NCI-H460 (cell line): Measurements from ENCODE around the gene MYT1. TPM values are rescaled to one million over a fixed set of nuclear protein-coding genes. Genes with fewer than 3 reads are reported as not detected.
"Not testable (repeated sequence)": the region's sequence is repeated elsewhere in the genome, so short reads cannot be mapped to it uniquely, and the experiment has no call there.

ENCODE experiments used
- DNase-seq: peaks from one replicate; pipeline ENCODE4 v3.0.0-alpha.2; 2016; ENCODE audit warnings: low read depth; ENCODE audit errors: extremely low read depth
- total RNA-seq: library from RNA; depleted of rRNA; stranded (reverse); fragments of >200 nt; shearing (Covaris generic); gene quantifications from 2 replicates; pipeline ENCODE4 v1.2.3, GENCODE V29; 2014

Gene MYT1
- total RNA-seq, 1 experiment from 2014 or later, result not detected

DNA sequence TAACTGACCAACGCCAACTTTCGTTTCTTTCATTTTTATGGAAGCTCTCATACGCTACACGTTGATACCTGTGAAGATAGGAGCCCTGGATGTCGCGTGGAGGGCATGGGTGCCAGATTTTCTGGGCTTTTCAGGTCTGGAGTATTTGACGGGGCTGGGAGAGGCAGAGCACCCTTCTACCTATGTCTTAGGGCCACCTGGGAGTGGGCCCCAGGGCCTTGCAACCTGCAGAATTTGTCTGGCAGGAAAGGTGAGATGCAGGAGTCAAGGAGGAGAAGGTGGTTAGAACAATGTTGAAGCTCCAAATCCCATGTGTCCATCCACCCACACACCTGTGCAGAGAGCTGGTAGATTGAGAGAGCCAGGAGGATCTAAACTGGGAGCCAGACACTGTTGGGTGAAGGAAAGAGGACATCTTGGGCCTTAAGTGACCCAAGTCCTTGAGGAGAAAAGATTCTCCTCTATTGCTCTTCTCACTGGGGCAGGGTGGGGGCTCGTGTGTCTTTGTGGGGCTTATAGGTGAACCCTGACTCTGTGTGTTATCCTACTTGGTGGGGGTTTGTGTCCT is 63.9 kb downstream of the MYT1 start:
- DNase-seq, result no peak

- DNase-seq, result no peak
These were observed 64.7 kb downstream of the MYT1 start for GRCh38 chr20:64228751-64229506.

DNA sequence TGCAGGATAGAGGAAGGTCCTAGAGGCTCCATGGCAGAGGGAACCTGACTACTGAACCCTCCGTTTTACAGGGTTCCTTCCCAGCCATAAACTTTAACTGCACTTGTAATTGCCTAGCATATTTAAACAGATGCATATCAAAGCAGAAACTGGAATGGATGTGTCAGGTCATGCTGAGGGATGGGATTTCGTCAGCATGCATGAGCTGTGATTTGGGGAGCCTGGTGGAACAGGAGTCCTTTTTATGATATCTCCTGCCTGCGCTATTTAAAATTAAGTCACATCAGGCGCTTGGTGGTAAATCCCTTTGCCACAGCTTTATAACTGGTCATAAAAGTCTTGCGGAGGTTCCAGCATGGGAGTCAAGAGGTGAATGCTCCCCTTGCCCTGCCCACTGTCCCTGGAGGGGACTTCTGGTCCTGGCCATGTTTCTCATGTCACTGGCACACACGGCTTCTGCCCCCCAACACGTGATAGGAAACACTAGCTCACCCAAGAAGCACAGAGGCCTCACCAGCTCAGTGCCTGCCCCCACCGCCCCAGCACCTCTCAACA is 65.3 kb downstream of the MYT1 start:
- DNase-seq, result no peak

DNA sequence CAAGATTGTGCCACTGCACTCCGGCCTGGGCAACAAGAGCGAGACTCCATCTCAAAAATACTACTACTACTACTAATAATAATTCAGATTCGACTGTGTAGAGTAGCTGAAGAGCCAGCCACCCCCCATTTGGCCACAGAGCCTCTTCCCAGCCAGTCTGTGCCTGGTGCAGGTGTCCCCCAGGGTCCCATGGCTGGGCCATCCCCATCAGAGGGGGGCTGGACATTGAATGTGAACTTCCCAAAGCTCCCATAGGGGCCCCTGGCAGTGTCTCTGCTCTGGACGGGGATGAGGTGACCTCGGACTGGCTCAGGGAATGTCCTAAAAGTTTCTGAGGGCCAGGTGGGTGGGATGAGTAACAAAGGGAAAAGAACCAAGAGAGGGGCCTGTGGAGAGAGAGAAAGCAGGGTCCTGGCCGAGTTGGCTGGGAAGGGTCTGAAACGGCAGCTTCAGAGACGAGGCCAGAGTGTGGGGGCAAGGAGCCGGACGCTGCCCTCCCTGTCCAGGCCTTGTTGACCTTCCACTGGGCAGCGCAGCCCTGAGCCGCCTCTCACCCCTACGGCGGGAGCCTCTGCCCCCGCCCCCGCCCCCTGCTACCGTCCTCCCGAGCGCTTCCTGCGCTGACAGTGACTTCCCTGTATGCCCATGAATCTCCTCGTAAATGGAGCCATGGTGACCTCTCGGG is 66.4 kb downstream of the MYT1 start:
- no peak for DNase-seq

GRCh38 chr20:64231621-64232550 is 67.6 kb downstream of the MYT1 start:
- no peak for DNase-seq

GRCh38 chr20:64232794-64233193 is 68.5 kb downstream of the MYT1 start:
- no peak for DNase-seq

GRCh38 chr20:64233725-64234124 is 69.5 kb downstream of the MYT1 start:
- DNase-seq, result no peak

GRCh38 chr20:64234291-64234791 is 70.1 kb downstream of the MYT1 start:
- DNase-seq, result no peak

DNA sequence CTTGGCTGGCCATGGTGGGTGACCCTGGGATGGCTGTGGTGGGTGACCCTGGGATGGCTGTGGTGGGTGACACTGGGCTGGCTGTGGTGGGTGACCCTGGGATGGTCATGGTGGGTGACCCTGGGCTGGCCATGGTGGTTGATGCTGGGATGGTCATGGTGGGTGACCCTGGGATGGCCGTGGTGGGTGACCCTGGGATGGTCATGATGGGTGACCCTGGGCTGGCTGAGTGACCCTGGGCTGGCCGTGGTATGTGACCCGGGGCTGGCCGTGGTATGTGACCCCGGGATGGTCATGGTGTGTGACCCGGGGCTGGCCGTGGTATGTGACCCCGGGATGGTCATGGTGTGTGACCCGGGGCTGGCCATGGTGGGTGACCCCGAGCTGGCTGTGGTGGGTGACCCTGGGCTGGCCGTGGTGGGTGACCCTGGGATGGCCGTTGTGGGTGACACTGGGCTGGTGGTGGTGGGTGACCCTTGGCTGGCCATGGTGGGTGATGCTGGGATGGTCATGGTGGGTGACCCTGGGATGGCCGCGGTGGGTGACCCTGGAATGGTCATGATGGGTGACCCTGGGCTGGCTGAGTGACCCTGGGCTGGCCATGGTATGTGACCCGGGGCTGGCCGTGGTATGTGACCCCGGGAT is 70.8 kb downstream of the MYT1 start:
- DNase-seq, result not testable (repeated sequence)

DNA sequence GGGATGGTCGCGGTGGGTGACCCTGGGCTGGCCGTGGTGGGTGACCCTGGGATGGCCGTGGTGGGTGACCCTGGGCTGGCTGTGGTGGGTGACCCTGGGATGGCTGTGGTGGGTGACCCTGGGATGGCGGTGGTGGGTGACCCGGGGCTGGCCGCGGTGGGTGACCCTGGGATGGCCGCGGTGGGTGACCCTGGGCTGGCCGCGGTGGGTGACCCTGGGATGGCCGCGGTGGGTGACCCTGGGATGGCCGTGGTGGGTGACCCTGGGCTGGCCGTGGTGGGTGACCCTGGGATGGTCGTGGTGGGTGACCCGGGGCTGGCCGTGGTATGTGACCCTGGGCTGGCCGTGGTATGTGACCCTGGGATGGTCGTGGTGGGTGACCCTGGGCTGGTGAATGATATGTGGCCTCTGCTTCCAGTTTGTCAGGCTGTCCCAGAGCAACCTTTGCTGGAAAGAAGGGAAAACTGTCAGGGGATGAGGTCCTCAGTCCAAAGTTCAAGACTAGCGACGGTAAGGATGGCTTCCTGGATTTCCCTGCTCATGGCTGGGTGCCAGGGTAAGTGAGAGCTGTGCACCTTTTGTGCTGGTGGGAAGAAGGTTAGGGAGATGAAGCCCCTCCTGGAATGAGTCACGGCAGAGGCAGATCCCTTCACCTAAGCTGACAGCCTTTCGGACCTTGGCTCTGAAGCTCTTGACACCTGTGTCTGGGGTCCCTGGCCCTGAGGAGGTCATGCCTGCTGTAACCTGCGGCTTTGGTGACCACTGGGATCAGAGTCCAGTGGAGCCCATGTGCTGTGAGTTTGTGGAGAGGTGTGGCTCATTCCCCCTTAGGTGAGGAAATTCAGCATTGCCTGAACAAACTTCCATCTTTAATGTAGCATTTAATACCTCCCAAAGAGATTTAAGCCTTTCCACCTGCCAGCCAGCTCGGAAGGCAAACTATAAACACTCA is 72.2 kb downstream of the MYT1 start:
- no peak for DNase-seq

DNA sequence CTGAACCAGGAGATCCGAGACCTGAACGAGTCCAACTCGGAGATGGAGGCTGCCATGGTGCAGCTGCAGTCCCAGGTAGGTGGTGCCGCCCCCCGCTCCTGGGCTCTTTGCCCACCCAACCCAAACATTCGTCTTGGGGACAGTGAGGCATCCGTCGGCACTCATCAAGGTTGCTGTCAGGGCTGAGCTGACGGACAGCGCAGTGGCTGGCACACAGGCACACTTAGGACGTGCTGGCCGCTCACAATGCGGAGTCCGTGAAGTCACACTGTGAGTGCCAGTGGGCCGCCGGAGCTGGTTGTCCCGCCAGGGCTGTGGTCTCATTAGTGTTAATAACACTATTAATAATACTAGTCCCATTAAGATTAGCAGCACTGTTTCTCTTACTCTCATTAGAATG is 73.1 kb downstream of the MYT1 start:
- no peak for DNase-seq

DNA sequence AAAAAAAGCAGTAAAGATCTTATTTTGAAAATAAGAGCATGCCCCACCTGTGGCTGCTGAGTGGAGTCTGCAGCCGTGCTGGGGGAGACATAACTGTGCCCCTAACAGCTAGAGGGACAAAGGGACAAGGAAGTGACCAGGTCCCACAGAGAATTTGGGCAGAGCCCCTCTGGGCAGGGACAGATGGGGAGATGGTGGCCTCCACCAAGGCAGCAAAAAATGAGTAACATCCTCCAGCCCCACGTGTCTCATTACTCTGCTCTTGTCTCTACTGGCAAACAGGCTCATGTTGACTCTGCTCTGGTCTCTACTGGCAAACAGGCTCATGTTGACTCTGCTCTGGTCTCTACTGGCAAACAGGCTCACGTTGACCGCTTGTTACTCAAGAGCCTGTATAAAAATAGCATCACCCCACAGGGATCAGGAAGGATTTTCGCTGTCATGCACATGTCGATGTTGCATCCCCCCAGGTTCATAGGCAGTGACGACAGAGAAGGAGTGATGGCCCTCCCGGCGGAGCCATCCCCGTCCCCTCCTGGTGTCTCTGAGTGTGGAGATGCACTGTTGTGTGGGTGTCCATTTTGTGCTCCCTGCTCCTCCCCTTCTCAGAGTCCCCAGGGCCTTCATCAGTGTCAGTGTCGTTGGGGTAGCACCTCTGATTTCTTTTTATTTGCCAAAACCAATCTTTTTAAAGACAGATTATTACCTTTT is 74.0 kb downstream of the MYT1 start:
- no peak for DNase-seq

- DNase-seq, result no peak
These were observed 74.7 kb downstream of the MYT1 start for GRCh38 chr20:64238851-64239387.

DNA sequence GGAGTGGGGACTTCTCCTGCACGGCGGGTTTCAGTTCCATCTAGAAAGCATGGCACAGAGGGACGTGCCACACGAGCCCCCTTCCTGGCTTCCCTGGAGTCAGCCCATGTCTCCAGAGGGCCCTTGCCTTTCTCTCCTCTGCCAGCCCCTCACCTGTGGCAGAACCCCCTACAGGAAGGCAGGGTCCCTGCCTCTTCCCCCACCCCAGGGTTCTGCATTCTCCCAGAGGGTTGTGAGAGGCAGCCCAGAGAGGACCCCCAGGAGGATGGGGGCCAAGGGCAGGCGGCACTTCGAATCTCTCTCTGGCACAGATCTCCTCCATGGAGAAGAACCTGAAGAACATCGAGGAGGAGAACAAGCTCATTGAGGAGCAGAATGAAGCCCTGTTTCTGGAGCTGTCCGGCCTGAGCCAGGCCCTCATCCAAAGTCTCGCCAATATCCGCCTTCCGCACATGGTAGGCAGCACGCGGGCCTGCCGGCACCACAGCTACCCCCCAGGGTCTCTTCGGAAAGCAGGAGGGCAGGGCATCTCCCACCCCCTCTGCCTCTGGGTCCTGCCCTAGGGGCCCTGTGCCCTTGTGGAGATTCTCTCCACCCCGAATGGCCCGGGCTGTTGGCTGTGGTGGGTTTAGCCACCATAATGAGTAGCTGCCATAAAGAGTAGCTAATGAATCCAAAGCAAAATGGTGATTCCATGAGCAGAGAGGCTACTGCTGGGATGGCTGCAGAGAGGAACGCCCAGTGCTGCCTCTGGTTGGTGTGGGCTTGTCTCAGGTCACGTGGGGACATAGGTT is 75.4 kb downstream of the MYT1 start:
- DNase-seq, result no peak

DNA sequence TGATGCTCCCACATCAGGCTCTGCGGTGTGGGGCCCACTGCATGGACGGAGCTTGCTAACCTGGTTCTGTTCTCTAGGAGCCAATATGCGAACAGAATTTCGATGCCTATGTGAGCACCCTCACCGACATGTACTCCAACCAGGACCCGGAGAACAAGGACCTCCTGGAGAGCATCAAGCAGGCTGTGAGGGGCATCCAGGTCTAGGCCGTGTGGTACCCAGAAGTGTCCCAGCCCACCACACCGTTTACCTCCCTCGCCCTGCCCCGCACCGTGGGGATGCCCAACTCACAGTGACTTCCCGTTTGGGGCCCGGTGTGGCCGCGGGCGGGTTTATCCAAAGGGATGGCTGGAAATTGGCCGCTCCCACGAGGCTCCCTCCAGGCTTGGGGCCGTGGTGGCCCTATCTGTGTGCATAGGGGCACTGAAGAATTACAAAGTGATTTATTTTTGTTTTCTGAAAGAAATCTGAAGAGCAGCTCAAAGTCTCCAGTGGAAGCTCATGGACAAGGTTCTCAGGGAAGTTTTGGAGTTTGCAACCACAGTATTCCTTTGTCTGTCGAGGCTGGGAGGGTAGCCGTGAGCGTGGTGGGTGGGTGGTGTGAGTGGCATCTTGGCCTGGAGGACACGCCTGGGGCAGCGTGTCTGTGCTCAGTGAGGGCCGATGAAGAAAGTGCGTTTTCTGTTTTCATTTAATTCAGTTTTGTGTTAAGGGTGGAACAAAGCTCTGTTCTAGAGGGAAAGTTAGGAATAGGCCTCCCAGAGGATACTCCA is 76.2 kb downstream of the MYT1 start:
- no peak for DNase-seq

DNA sequence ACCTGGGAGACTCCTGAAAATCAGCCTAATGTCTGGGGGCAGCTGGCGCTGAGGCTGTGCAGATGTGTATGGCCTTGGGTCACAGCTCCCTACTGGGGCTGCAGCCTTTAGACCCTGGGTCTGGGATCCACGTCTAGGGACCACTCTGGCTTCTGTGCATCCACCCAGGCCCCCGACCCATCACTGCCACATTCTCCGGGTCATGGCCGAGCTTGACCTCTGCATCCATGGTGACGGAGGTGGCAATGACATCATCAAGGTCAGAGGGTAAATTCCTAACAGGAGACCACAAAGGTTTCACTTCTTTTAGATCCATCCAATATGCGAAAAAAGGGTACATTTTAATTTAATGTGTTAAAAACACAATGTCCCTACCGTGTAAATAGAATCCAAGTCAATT is 76.8 kb downstream of the MYT1 start:
- no peak for DNase-seq
